Measurements from ENCODE around the gene EMP1.

DNA sequence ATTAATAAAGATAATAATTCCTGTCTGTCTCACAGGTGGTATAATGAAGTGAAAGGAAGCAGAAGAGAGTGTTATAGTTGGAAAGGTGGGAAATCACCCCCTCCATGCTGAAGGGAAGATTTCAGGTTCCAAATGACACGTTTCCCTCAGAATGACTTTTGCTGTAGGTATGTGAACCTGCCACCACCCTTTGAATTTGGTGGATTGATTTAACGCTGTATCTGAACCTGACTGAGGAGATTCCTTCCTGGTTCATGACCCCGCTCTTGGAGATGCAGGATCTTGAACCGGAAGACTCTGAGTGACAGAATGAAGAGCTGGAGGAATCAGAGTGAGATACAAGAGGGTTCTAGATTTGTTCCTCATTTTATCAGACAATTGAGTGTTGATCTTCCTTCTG is 20.3 kb upstream of the EMP1 start:
- TF ChIP-seq NANOG (IDR thresholded peaks at IDR 0.05; ENCODE audit: insufficient read depth, low read depth, low read length, poor library complexity, severe bottlenecking) (no peak), EZH2 (IDR thresholded peaks at IDR 0.05; ENCODE audit: low read depth, low read length, severe bottlenecking) (no peak), PHF8 (conservative IDR thresholded peaks at IDR 0.05; ENCODE audit: low read depth, low read length) (no peak), POLR2A (IDR thresholded peaks at IDR 0.05; ENCODE audit: control extremely low read depth in 1 of 2, low read depth in 2 of 2, low read length in 2 of 2) (no peak), TEAD4 (IDR thresholded peaks at IDR 0.05; ENCODE audit: low read depth, low read length) (no peak), SRF (IDR thresholded peaks at IDR 0.05; ENCODE audit: low read depth, low read length) (no peak), EP300 (IDR thresholded peaks at IDR 0.05; ENCODE audit: borderline replicate concordance in 1 of 2, low read depth in 2 of 2, low read length in 2 of 2) (no peak), SUZ12 (IDR thresholded peaks at IDR 0.05; ENCODE audit: low read length) (no peak), RXRA (IDR thresholded peaks at IDR 0.05; ENCODE audit: insufficient read depth, low read depth, low read length) (no peak)
- TF ChIP-seq, protein P1, sequence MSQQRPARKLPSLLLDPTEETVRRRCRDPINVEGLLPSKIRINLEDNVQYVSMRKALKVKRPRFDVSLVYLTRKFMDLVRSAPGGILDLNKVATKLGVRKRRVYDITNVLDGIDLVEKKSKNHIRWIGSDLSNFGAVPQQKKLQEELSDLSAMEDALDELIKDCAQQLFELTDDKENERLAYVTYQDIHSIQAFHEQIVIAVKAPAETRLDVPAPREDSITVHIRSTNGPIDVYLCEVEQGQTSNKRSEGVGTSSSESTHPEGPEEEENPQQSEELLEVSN (IDR thresholded peaks at IDR 0.05): no peak

All from H1 (cell line).